MCF 10A (cell line): ENCODE data around the gene LONP1. TPM values are rescaled to one million over a fixed set of nuclear protein-coding genes. Genes with fewer than 3 reads are reported as not detected.

Experiments used
- BruUV-seq: library from RNA; stranded (reverse); fragments of 400-500 nt; replicated peaks from 2 replicates; lab custom pipeline; 2021; lab: Mats Ljungman, UMichigan
- CTCF ChIA-PET: fragments of 300-600 bp; sonication (Branson Sonifier 250); formaldehyde crosslinking; extraction: SDS; loops from one replicate; lab custom pipeline; 2021; ENCODE audit warnings: antibody characterized with exemption, inconsistent platforms; lab: Yijun Ruan, JAX
- POLR2A ChIA-PET: fragments of 300-600, 350-650 bp; sonication (Branson Sonifier 250); formaldehyde crosslinking; extraction: SDS; loops from one replicate; lab custom pipeline; 2020; ENCODE audit warnings: antibody characterized with exemption, inconsistent platforms; lab: Yijun Ruan, JAX
- DNase-seq: peaks from one replicate; pipeline ENCODE4 v3.0.0-alpha.2; 2018; ENCODE audit not compliant: unreplicated experiment
- H3K27ac Mint-ChIP-seq: one replicate; pipeline ENCODE4 v1.8.0; 2022; ENCODE audit warnings: mild to moderate bottlenecking, low read depth, mixed read lengths; ENCODE audit not compliant: unreplicated experiment
- H3K27me3 Mint-ChIP-seq: one replicate; pipeline ENCODE4 v1.8.0; 2022; ENCODE audit warnings: mixed read lengths; ENCODE audit not compliant: insufficient read depth, unreplicated experiment
- H3K36me3 Mint-ChIP-seq: one replicate; pipeline ENCODE4 v1.8.0; 2022; ENCODE audit warnings: mild to moderate bottlenecking, moderate library complexity, mixed read lengths; ENCODE audit not compliant: insufficient read depth, unreplicated experiment
- H3K4me1 Mint-ChIP-seq: one replicate; pipeline ENCODE4 v1.8.0; 2022; ENCODE audit warnings: mixed read lengths; ENCODE audit not compliant: insufficient read depth, unreplicated experiment
- H3K4me3 Mint-ChIP-seq: one replicate; pipeline ENCODE4 v1.8.0; 2022; ENCODE audit warnings: mild to moderate bottlenecking, moderate library complexity, mixed read lengths; ENCODE audit not compliant: unreplicated experiment
- H3K9me3 Mint-ChIP-seq: one replicate; pipeline ENCODE4 v1.8.0; 2022; ENCODE audit warnings: mixed read lengths; ENCODE audit not compliant: unreplicated experiment
- CTCF ChIP-seq: fragments of 200-600 bp; IDR thresholded peaks from one replicate; pipeline ENCODE4 v1.8.0; 2022; ENCODE audit warnings: antibody characterized with exemption, mild to moderate bottlenecking; ENCODE audit not compliant: unreplicated experiment
- intact Hi-C: fragments of 100-400 bp; cut with micrococcal nuclease; formaldehyde crosslinking; loops from 2 replicates; pipeline ENCODE4 v1.14.1; 2022
- total RNA-seq: library from RNA; stranded (reverse); gene quantifications from 2 replicates; pipeline ENCODE4 v1.2.3, GENCODE V29; 2022

Gene LONP1
- total RNA-seq, 1 experiment from 2014 or later: 219 TPM

GRCh38 chr19:5655412-5655811 is 64.5 kb downstream of the LONP1 start:
- no peak overlapping the region for H3K4me3 Mint-ChIP-seq
- no peaks in the 10 kb centered on the region for H3K27me3 Mint-ChIP-seq
- TF ChIP-seq CTCF: no peak
- DNase-seq: no peak
- H3K9me3 Mint-ChIP-seq: no peaks in the 10 kb centered on the region
- BruUV-seq: no TSS peak
- POLR2A ChIA-PET: interaction anchor here (1.2 to 1.8 kb wide), 3 partner anchors 9 to 34 kb away, joined by 3 to 6 read pairs (median 3); partner anchors contain the start of genes SAFB and SAFB2
- no peaks in the 10 kb centered on the region for H3K4me1 Mint-ChIP-seq
- H3K27ac Mint-ChIP-seq: peak overlapping the region; percentile 72
- intact Hi-C loops: no loop called here
- CTCF ChIA-PET: interaction anchor here (0.6 kb wide), 2 partner anchors 61 to 1686 kb away, joined by 3 to 4 read pairs; no protein-coding TSS in a partner anchor
- H3K36me3 Mint-ChIP-seq: peaks cover 100% of the 10 kb centered on the region

- no peak for TF ChIP-seq CTCF
- Mint-ChIP-seq H3K36me3 (peaks cover 98% of the 10 kb centered on the region), H3K27me3 (no peaks in the 10 kb centered on the region), H3K4me3 (no peak overlapping the region), H3K9me3 (no peaks in the 10 kb centered on the region), H3K27ac (peak overlapping the region; percentile 72), H3K4me1 (no peaks in the 10 kb centered on the region)
- intact Hi-C loops: no loop called here
- no peak for DNase-seq
- ChIA-PET CTCF (interaction anchor here (0.6 kb wide), 1 partner anchor 61 kb away, joined by 3 read pairs; no protein-coding TSS in a partner anchor), POLR2A (interaction anchor here (0.8 to 1.8 kb wide), 3 partner anchors 10 to 32 kb away, joined by 3 to 6 read pairs (median 4); partner anchors contain the start of genes SAFB and SAFB2)
- no TSS peak for BruUV-seq
Observed at GRCh38 chr19:5654931-5655330, 65.0 kb downstream of the LONP1 start.

GRCh38 chr19:5652261-5652660 is 67.7 kb downstream of the LONP1 start:
- H3K9me3 Mint-ChIP-seq: no peaks in the 10 kb centered on the region
- intact Hi-C loops: no loop called here
- DNase-seq: no peak
- H3K27ac Mint-ChIP-seq: no peak overlapping the region
- no TSS peak for BruUV-seq
- H3K4me3 Mint-ChIP-seq: no peak overlapping the region
- no peaks in the 10 kb centered on the region for H3K27me3 Mint-ChIP-seq
- CTCF ChIA-PET: no interaction called here
- no peaks in the 10 kb centered on the region for H3K4me1 Mint-ChIP-seq
- H3K36me3 Mint-ChIP-seq: peaks cover 93% of the 10 kb centered on the region
- POLR2A ChIA-PET: no interaction called here
- no peak for TF ChIP-seq CTCF

GRCh38 chr19:5651361-5651760 is 68.6 kb downstream of the LONP1 start:
- no peaks in the 10 kb centered on the region for H3K27me3 Mint-ChIP-seq
- ChIA-PET POLR2A (interaction anchor here (1.1 to 1.3 kb wide), 2 partner anchors 21 to 30 kb away, joined by 3 to 4 read pairs; no protein-coding TSS in a partner anchor), CTCF (interaction anchor here (0.6 kb wide), 1 partner anchor 38 kb away, joined by 3 read pairs; no protein-coding TSS in a partner anchor)
- intact Hi-C loops: no loop called here
- no peaks in the 10 kb centered on the region for H3K4me1 Mint-ChIP-seq
- H3K27ac Mint-ChIP-seq: no peak overlapping the region
- no peak for TF ChIP-seq CTCF
- H3K36me3 Mint-ChIP-seq: peaks cover 88% of the 10 kb centered on the region
- no peak overlapping the region for H3K4me3 Mint-ChIP-seq
- BruUV-seq: no TSS peak
- DNase-seq: no peak
- H3K9me3 Mint-ChIP-seq: no peaks in the 10 kb centered on the region
